ENCODE data around the gene SGMS1. TPM values are rescaled to one million over a fixed set of nuclear protein-coding genes. Genes with fewer than 3 reads are reported as not detected.
A peak's percentile ranks its signal among the peaks of the same experiment; 100 is the strongest.

The SGMS1 gene
- total RNA-seq, 5 donors from 2014 or later (not counting 1 experiment from before 2014, with no cell fraction given), result 28.4 to 39.7 (median 32.6) TPM

DNA sequence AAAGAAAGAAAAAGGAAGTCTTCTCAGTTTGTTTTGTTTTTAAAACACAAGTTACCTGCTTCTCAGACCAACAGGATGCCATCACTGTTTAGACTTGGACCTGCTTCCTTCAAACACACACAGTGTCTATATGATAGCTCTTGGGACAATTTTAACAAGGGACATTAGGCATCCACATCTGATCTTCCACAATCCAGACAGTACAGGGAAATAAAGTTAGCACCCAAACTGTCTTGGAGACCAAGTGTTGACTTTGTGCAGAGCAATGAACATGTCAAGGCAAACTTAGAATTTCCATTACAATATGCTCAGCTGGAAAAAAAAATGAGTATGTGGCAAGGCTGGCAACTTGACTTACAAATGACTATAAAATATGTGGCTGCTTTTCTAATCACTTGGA, 80.9 kb downstream of the SGMS1 start:
- H3K4me3 ChIP-seq (ENCODE audit: control insufficient read depth in 1 of 2, extremely low read depth in 1 of 2, low read length in 1 of 2), result no peak overlapping the region
- H3K27ac Mint-ChIP-seq, result no peak overlapping the region
- no peak for DNase-seq
- peaks cover 2% of the 10 kb centered on the region for H3K9me3 ChIP-seq
- no peak overlapping the region for H3K27ac ChIP-seq (ENCODE audit: low read length)
- H3K27me3 Mint-ChIP-seq, result no peaks in the 10 kb centered on the region
- no peak overlapping the region for H3K4me3 Mint-ChIP-seq
- no peak for ATAC-seq (replicated peaks in 1 of 4)
- ChIA-PET POLR2A (interaction anchor here (0.7 to 0.9 kb wide), 2 partner anchors 12 to 75 kb away, joined by 3 read pairs; no protein-coding TSS in a partner anchor), CTCF (interaction anchor here (0.6 to 2.4 kb wide), 2 partner anchors 10 to 232 kb away, joined by 5 to 9 read pairs; no protein-coding TSS in a partner anchor)
- no peaks in the 10 kb centered on the region for H3K36me3 ChIP-seq (ENCODE audit: control insufficient read depth in 2 of 2, extremely low read depth in 1 of 2, insufficient read depth in 1 of 2, low read length in 1 of 2)
- H3K9me3 Mint-ChIP-seq, result peaks cover 0 to 4% (median 0%) of the 10 kb centered on the region in 3 donors
- peaks cover 3% of the 10 kb centered on the region for H3K36me3 Mint-ChIP-seq
- peaks cover 79 to 88% (median 81%) of the 10 kb centered on the region in 3 donors for H3K4me1 Mint-ChIP-seq
- peaks cover 14 to 24% of the 10 kb centered on the region in 2 experiments for H3K4me1 ChIP-seq (ENCODE audit: control insufficient read depth in 1 of 2, extremely low read depth in 1 of 2, insufficient read depth in 2 of 2, low read length in 2 of 2)
- H3K27me3 ChIP-seq (replicated peaks in 1 of 2; ENCODE audit: control insufficient read depth in 2 of 2, extremely low read depth in 1 of 2, insufficient read depth in 2 of 2, low read length in 1 of 2), result no peaks in the 10 kb centered on the region

DNA sequence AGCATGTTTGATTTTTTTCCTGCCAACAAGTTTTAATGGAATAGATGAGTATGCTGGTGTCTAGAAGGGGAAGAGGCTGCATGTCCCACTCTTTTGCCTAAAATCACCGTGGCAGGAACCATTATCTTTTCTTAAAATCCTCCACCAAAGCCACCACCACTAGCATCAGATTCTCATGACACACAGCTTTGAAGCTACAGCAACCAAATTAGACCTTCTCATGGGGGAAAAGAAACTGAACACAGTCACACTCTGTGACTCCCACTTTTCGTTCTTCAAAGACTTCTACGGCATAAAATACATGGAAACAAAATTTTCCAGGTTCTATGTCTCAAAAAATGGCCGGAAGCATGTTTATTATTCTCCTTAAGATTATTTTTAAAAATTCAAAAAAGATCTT, 81.8 kb downstream of the SGMS1 start:
- Histone ChIP-seq H3K9me3 (no peaks in the 10 kb centered on the region), H3K4me1 (ENCODE audit: control insufficient read depth in 1 of 2, extremely low read depth in 1 of 2, insufficient read depth in 2 of 2, low read length in 2 of 2) (peaks cover 14 to 24% of the 10 kb centered on the region in 2 experiments), H3K4me3 (ENCODE audit: control insufficient read depth in 1 of 2, extremely low read depth in 1 of 2, low read length in 1 of 2) (no peak overlapping the region), H3K27ac (ENCODE audit: low read length) (no peak overlapping the region), H3K27me3 (replicated peaks in 1 of 2; ENCODE audit: control insufficient read depth in 2 of 2, extremely low read depth in 1 of 2, insufficient read depth in 2 of 2, low read length in 1 of 2) (no peaks in the 10 kb centered on the region), H3K36me3 (ENCODE audit: control insufficient read depth in 2 of 2, extremely low read depth in 1 of 2, insufficient read depth in 1 of 2, low read length in 1 of 2) (no peaks in the 10 kb centered on the region)
- Mint-ChIP-seq H3K9me3 (no peaks in the 10 kb centered on the region), H3K4me3 (no peak overlapping the region), H3K27ac (no peak overlapping the region), H3K4me1 (peaks cover 75 to 81% (median 75%) of the 10 kb centered on the region in 3 donors), H3K27me3 (no peaks in the 10 kb centered on the region), H3K36me3 (peaks cover 3% of the 10 kb centered on the region)
- WGBS (ENCODE audit: insufficient coverage), result 80% methylated on average over 1 of the region's 4 CpGs
- no peak for DNase-seq
- no peak for ATAC-seq (replicated peaks in 1 of 4)
- ChIA-PET CTCF (no interaction called here), POLR2A (no interaction called here)

DNA sequence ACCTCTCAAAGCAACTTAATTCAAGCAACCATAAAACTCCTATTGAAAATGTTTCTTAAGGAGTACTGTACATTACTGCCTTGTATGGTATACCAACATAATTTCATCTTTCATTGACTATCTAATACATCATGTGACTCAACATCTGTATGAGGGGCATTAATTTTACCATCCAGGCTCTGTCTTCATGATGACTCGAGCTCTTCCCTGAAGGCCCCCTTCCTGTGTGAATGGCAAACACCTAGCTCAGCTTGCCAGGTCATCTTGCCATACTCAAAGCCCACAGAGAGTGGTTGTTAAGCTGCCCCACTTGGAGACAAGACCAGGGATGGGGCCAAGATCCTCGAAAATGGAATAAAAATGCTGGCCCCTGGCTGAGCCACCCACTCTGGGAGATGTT, 82.4 kb downstream of the SGMS1 start:
- H3K9me3 ChIP-seq, result no peaks in the 10 kb centered on the region
- peaks cover 14 to 24% of the 10 kb centered on the region in 2 experiments for H3K4me1 ChIP-seq (ENCODE audit: control insufficient read depth in 1 of 2, extremely low read depth in 1 of 2, insufficient read depth in 2 of 2, low read length in 2 of 2)
- ChIA-PET CTCF (no interaction called here), POLR2A (interaction anchor here in 1 of 2 donors (0.5 kb wide), 1 partner anchor 237 kb away, joined by 9 read pairs; no protein-coding TSS in a partner anchor)
- DNase-seq, result no peak
- Mint-ChIP-seq H3K27ac (no peak overlapping the region), H3K9me3 (no peaks in the 10 kb centered on the region), H3K4me3 (no peak overlapping the region), H3K4me1 (peaks cover 75 to 78% (median 75%) of the 10 kb centered on the region in 3 donors), H3K36me3 (peaks cover 3% of the 10 kb centered on the region), H3K27me3 (no peaks in the 10 kb centered on the region)
- H3K4me3 ChIP-seq (ENCODE audit: control insufficient read depth in 1 of 2, extremely low read depth in 1 of 2, low read length in 1 of 2), result no peak overlapping the region
- no peak overlapping the region for H3K27ac ChIP-seq (ENCODE audit: low read length)
- WGBS (ENCODE audit: insufficient coverage), result 60% methylated on average over 2 of the region's 2 CpGs
- no peak for ATAC-seq (replicated peaks in 1 of 4)
- H3K27me3 ChIP-seq (replicated peaks in 1 of 2; ENCODE audit: control insufficient read depth in 2 of 2, extremely low read depth in 1 of 2, insufficient read depth in 2 of 2, low read length in 1 of 2), result no peaks in the 10 kb centered on the region
- H3K36me3 ChIP-seq (ENCODE audit: control insufficient read depth in 2 of 2, extremely low read depth in 1 of 2, insufficient read depth in 1 of 2, low read length in 1 of 2), result no peaks in the 10 kb centered on the region

DNA sequence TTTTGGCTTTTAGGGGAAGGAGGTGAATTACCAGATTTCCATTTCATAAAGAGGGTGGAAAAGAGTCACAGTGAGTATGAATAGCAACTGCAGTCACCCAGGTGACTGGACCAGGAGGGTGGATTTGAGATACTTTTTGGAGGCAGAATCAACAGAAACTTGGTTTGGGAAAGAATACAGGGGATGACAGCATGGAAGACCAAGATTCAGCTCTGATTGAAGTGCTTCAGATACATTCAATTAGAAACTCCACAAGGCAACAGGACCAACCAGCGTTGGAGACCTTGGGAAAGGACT, 83.0 kb downstream of the SGMS1 start:
- H3K36me3 ChIP-seq (ENCODE audit: control insufficient read depth in 2 of 2, extremely low read depth in 1 of 2, insufficient read depth in 1 of 2, low read length in 1 of 2), result no peaks in the 10 kb centered on the region
- no peak overlapping the region for H3K27ac Mint-ChIP-seq
- H3K36me3 Mint-ChIP-seq, result peaks cover 6% of the 10 kb centered on the region
- H3K27me3 ChIP-seq (replicated peaks in 1 of 2; ENCODE audit: control insufficient read depth in 2 of 2, extremely low read depth in 1 of 2, insufficient read depth in 2 of 2, low read length in 1 of 2), result no peaks in the 10 kb centered on the region
- DNase-seq (no peak), ATAC-seq (replicated peaks in 1 of 4) (no peak)
- H3K27me3 Mint-ChIP-seq, result no peaks in the 10 kb centered on the region
- no peak overlapping the region for H3K4me3 ChIP-seq (ENCODE audit: control insufficient read depth in 1 of 2, extremely low read depth in 1 of 2, low read length in 1 of 2)
- H3K4me1 ChIP-seq (ENCODE audit: control insufficient read depth in 1 of 2, extremely low read depth in 1 of 2, insufficient read depth in 2 of 2, low read length in 2 of 2), result peaks cover 13 to 24% of the 10 kb centered on the region in 2 experiments
- H3K27ac ChIP-seq (ENCODE audit: low read length), result no peak overlapping the region
- WGBS (ENCODE audit: insufficient coverage), result no CpG with 5 or more reads among the region's 1 CpG
- H3K9me3 ChIP-seq, result no peaks in the 10 kb centered on the region
- ChIA-PET CTCF (no interaction called here), POLR2A (interaction anchor here in 1 of 2 donors (0.5 kb wide), 1 partner anchor 236 kb away, joined by 9 read pairs; no protein-coding TSS in a partner anchor)
- H3K9me3 Mint-ChIP-seq, result no peaks in the 10 kb centered on the region
- H3K4me3 Mint-ChIP-seq, result no peak overlapping the region
- peaks cover 70 to 76% (median 75%) of the 10 kb centered on the region in 3 donors for H3K4me1 Mint-ChIP-seq

- H3K4me1 Mint-ChIP-seq, result peaks cover 69 to 71% (median 70%) of the 10 kb centered on the region in 3 donors
- POLR2A ChIA-PET, result no interaction called here
- DNase-seq (no peak), ATAC-seq (replicated peaks in 1 of 4) (peak in 2 of 4 experiments; percentile 23 to 36)
- no peaks in the 10 kb centered on the region for H3K27me3 Mint-ChIP-seq
- peaks cover 6% of the 10 kb centered on the region for H3K36me3 Mint-ChIP-seq
- H3K4me3 ChIP-seq (ENCODE audit: control insufficient read depth in 1 of 2, extremely low read depth in 1 of 2, low read length in 1 of 2), result no peak overlapping the region
- no peaks in the 10 kb centered on the region for H3K36me3 ChIP-seq (ENCODE audit: control insufficient read depth in 2 of 2, extremely low read depth in 1 of 2, insufficient read depth in 1 of 2, low read length in 1 of 2)
- no peaks in the 10 kb centered on the region for H3K27me3 ChIP-seq (replicated peaks in 1 of 2; ENCODE audit: control insufficient read depth in 2 of 2, extremely low read depth in 1 of 2, insufficient read depth in 2 of 2, low read length in 1 of 2)
- CTCF ChIA-PET, result no interaction called here
- H3K9me3 Mint-ChIP-seq, result no peaks in the 10 kb centered on the region
- no peak overlapping the region for H3K27ac ChIP-seq (ENCODE audit: low read length)
- no peak overlapping the region for H3K4me3 Mint-ChIP-seq
- no peaks in the 10 kb centered on the region for H3K9me3 ChIP-seq
- peaks cover 12 to 21% of the 10 kb centered on the region in 2 experiments for H3K4me1 ChIP-seq (ENCODE audit: control insufficient read depth in 1 of 2, extremely low read depth in 1 of 2, insufficient read depth in 2 of 2, low read length in 2 of 2)
- no peak overlapping the region for H3K27ac Mint-ChIP-seq
- WGBS (ENCODE audit: insufficient coverage), result 60% methylated on average over 2 of the region's 3 CpGs
Observed at GRCh38 chr10:50540069-50540825, 83.5 kb downstream of the SGMS1 start.

- H3K4me1 Mint-ChIP-seq, result peaks cover 56 to 60% (median 57%) of the 10 kb centered on the region in 3 donors
- no peak overlapping the region for H3K27ac ChIP-seq (ENCODE audit: low read length)
- no peaks in the 10 kb centered on the region for H3K27me3 Mint-ChIP-seq
- no peak overlapping the region for H3K4me3 Mint-ChIP-seq
- H3K9me3 Mint-ChIP-seq, result no peaks in the 10 kb centered on the region
- ATAC-seq (replicated peaks in 1 of 4) (peak in 2 of 4 experiments; percentile 13 to 40), DNase-seq (peak in 1 of 35 experiments; percentile 32)
- no peaks in the 10 kb centered on the region for H3K9me3 ChIP-seq
- no peaks in the 10 kb centered on the region for H3K36me3 ChIP-seq (ENCODE audit: control insufficient read depth in 2 of 2, extremely low read depth in 1 of 2, insufficient read depth in 1 of 2, low read length in 1 of 2)
- no peak overlapping the region for H3K4me3 ChIP-seq (ENCODE audit: control insufficient read depth in 1 of 2, extremely low read depth in 1 of 2, low read length in 1 of 2)
- H3K36me3 Mint-ChIP-seq, result peaks cover 6% of the 10 kb centered on the region
- peaks cover 3 to 13% of the 10 kb centered on the region in 2 experiments for H3K4me1 ChIP-seq (ENCODE audit: control insufficient read depth in 1 of 2, extremely low read depth in 1 of 2, insufficient read depth in 2 of 2, low read length in 2 of 2)
- ChIA-PET POLR2A (interaction anchor here in 1 of 2 donors (0.5 kb wide), 1 partner anchor 68 kb away, joined by 3 read pairs; no protein-coding TSS in a partner anchor), CTCF (no interaction called here)
- no peaks in the 10 kb centered on the region for H3K27me3 ChIP-seq (replicated peaks in 1 of 2; ENCODE audit: control insufficient read depth in 2 of 2, extremely low read depth in 1 of 2, insufficient read depth in 2 of 2, low read length in 1 of 2)
- WGBS (ENCODE audit: insufficient coverage), result 37% methylated on average over 5 of the region's 7 CpGs
- peak overlapping the region in 1 of 2 donors; percentile 48 for H3K27ac Mint-ChIP-seq
Observed at GRCh38 chr10:50538555-50539398, 85.0 kb downstream of the SGMS1 start.
